OCI-LY3 (cell line): Measurements from ENCODE around the gene RAB31.

ENCODE experiments used
- H2AFZ ChIP-seq: fragments of 200-600, 300-600 bp; shearing (Covaris generic); 2 replicates; pipeline ENCODE4 v1.6.0; 2014; ENCODE audit warnings: antibody characterized with exemption, low read depth, low read length
- H3K27ac ChIP-seq: fragments of 200-600, 300-600 bp; sonication (generic); 2 replicates; pipeline ENCODE4 v1.5.1; 2014; ENCODE audit warnings: mild to moderate bottlenecking, low read length, moderate library complexity, mixed read lengths
- H3K27me3 ChIP-seq: fragments of 200-600, 300-600 bp; sonication (generic); 2 replicates; pipeline ENCODE4 v1.6.1; 2014; ENCODE audit warnings: low read depth, low read length, mixed read lengths
- H3K36me3 ChIP-seq: fragments of 200-600, 300-600 bp; sonication (generic); replicated peaks from 2 replicates; pipeline ENCODE3; 2014; ENCODE audit warnings: low read depth, low read length, mixed read lengths
- H3K4me1 ChIP-seq: fragments of 300-600, 200-600 bp; sonication (generic); 2 replicates; pipeline ENCODE4 v1.6.1; 2014; ENCODE audit warnings: low read length, mixed read lengths
- H3K4me2 ChIP-seq: fragments of 200-600, 300-600 bp; sonication (generic); 2 replicates; pipeline ENCODE4 v1.6.1; 2014; ENCODE audit warnings: low read length, mixed read lengths
- H3K4me3 ChIP-seq: fragments of 300-600, 200-600 bp; sonication (generic); 2 replicates; pipeline ENCODE4 v1.5.1; 2014; ENCODE audit warnings: antibody characterized with exemption, mild to moderate bottlenecking, low read length, moderate library complexity
- H3K79me2 ChIP-seq: fragments of 300-600, 200-600 bp; shearing (Covaris generic); 2 replicates; pipeline ENCODE4 v1.6.1; 2014; ENCODE audit warnings: mild to moderate bottlenecking, low read length, mixed read lengths
- H3K9ac ChIP-seq: fragments of 300-600, 200-600 bp; shearing (Covaris generic); 2 replicates; pipeline ENCODE4 v1.6.0; 2014; ENCODE audit warnings: mild to moderate bottlenecking, low read length, moderate library complexity
- H3K9me3 ChIP-seq: fragments of 200-600, 300-600 bp; shearing (Covaris generic); 2 replicates; pipeline ENCODE4 v1.6.1; 2014; ENCODE audit warnings: low read length, mixed read lengths; ENCODE audit not compliant: insufficient read depth
- H4K20me1 ChIP-seq: fragments of 200-600, 300-600 bp; sonication (generic); 2 replicates; pipeline ENCODE4 v1.6.1; 2016; ENCODE audit warnings: low read length, mixed read lengths; ENCODE audit not compliant: insufficient read depth
- EZH2phosphoT487 ChIP-seq: fragments of 200-600 bp; shearing (Covaris generic); IDR thresholded peaks from 2 replicates; pipeline ENCODE4 v1.6.1; 2018; ENCODE audit warnings: antibody characterized with exemption, mixed run types, low read depth
- TF ChIP-seq, protein P1 (sequence below): fragments of 200-600, 300-600 bp; sonication (generic); IDR thresholded peaks from 2 replicates; pipeline ENCODE4 v1.5.1; 2014; ENCODE audit warnings: antibody characterized with exemption, low read length, low read depth

The RAB31 gene

DNA sequence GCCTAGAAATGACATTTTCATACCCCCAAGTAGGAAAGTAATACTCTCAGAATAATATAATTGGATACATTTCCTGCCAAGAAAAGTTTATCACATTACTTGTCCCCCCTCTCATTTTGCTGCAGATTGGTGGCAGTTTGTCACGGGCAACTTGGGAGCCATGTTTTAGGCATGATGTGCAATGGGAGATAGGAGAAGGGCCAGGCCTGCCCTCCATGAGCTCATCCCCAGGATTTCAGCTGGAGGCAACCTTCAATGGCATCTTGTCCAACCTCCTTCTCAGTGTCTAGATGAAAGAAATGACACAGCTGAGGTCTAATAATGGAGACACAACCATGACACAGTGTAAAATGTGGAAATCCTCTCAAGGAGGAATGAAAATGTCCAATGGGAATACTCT, 11.4 kb upstream of the RAB31 start:
- H3K9ac ChIP-seq = no peak overlapping the region
- TF ChIP-seq EZH2phosphoT487 = no peak
- TF ChIP-seq, protein P1, sequence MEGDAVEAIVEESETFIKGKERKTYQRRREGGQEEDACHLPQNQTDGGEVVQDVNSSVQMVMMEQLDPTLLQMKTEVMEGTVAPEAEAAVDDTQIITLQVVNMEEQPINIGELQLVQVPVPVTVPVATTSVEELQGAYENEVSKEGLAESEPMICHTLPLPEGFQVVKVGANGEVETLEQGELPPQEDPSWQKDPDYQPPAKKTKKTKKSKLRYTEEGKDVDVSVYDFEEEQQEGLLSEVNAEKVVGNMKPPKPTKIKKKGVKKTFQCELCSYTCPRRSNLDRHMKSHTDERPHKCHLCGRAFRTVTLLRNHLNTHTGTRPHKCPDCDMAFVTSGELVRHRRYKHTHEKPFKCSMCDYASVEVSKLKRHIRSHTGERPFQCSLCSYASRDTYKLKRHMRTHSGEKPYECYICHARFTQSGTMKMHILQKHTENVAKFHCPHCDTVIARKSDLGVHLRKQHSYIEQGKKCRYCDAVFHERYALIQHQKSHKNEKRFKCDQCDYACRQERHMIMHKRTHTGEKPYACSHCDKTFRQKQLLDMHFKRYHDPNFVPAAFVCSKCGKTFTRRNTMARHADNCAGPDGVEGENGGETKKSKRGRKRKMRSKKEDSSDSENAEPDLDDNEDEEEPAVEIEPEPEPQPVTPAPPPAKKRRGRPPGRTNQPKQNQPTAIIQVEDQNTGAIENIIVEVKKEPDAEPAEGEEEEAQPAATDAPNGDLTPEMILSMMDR = no peak
- H3K27me3 ChIP-seq = no peaks in the 10 kb centered on the region
- H3K4me1 ChIP-seq = peaks cover 11% of the 10 kb centered on the region
- H3K79me2 ChIP-seq = no peaks in the 10 kb centered on the region
- no peaks in the 10 kb centered on the region for H3K9me3 ChIP-seq
- no peaks in the 10 kb centered on the region for H3K36me3 ChIP-seq
- no peak overlapping the region for H3K4me2 ChIP-seq
- H4K20me1 ChIP-seq = no peaks in the 10 kb centered on the region
- no peak overlapping the region for H2AFZ ChIP-seq
- no peak overlapping the region for H3K27ac ChIP-seq
- H3K4me3 ChIP-seq = no peak overlapping the region

DNA sequence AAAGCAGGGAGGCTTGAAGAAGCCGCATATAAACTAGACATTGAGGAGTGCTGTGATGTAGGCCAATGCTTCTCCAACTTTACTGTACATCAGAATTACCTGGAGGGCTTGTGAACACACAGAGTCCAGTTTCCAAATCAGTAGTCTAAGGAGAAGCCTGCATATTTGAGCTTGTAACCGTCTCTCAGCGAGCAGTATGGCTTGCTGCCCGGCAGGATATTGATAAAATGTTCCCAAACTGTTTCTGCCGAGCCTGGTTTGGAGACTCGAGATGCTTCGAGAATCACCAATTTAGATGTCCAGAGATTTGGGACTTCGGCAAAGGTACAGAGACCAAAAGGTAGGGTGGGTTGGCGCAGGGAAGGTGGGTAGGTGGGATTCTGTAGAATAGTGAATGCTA, 11.0 kb upstream of the RAB31 start:
- H3K9me3 ChIP-seq = no peaks in the 10 kb centered on the region
- no peaks in the 10 kb centered on the region for H3K79me2 ChIP-seq
- no peak overlapping the region for H3K4me3 ChIP-seq
- H4K20me1 ChIP-seq = no peaks in the 10 kb centered on the region
- no peak overlapping the region for H3K27ac ChIP-seq
- peaks cover 15% of the 10 kb centered on the region for H3K4me1 ChIP-seq
- H3K4me2 ChIP-seq = no peak overlapping the region
- TF ChIP-seq EZH2phosphoT487 = no peak
- TF ChIP-seq, protein P1 = no peak
- no peaks in the 10 kb centered on the region for H3K27me3 ChIP-seq
- H2AFZ ChIP-seq = no peak overlapping the region
- no peaks in the 10 kb centered on the region for H3K36me3 ChIP-seq
- no peak overlapping the region for H3K9ac ChIP-seq

DNA sequence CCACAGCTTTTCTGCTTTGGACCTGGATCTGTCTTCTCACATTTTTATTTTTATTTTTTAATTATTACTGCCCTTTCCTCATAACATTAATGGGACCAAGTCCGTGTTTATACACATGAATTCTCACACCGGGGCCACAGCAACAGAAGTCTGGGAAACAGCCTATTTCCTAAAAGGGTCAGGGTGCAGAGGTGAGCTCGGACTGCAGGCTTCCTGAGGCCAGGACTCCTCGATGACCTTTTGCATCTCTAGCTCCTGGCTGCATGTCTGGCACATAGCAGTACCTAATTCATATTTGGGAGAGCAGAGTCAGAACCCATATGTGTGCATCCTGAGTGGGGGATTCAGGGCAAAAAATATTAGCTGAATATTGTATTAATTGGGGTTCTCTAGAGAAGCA, 9.6 kb upstream of the RAB31 start:
- Histone ChIP-seq H4K20me1 (no peaks in the 10 kb centered on the region), H3K79me2 (no peaks in the 10 kb centered on the region), H3K9ac (no peak overlapping the region), H3K27ac (no peak overlapping the region), H2AFZ (no peak overlapping the region), H3K4me1 (peaks cover 17% of the 10 kb centered on the region), H3K4me3 (no peak overlapping the region), H3K27me3 (peaks cover under 1% of the 10 kb centered on the region; the same call in 1 of the 2 replicates), H3K9me3 (no peaks in the 10 kb centered on the region), H3K4me2 (no peak overlapping the region), H3K36me3 (no peaks in the 10 kb centered on the region)
- no peak for TF ChIP-seq EZH2phosphoT487
- TF ChIP-seq, protein P1 = no peak

DNA sequence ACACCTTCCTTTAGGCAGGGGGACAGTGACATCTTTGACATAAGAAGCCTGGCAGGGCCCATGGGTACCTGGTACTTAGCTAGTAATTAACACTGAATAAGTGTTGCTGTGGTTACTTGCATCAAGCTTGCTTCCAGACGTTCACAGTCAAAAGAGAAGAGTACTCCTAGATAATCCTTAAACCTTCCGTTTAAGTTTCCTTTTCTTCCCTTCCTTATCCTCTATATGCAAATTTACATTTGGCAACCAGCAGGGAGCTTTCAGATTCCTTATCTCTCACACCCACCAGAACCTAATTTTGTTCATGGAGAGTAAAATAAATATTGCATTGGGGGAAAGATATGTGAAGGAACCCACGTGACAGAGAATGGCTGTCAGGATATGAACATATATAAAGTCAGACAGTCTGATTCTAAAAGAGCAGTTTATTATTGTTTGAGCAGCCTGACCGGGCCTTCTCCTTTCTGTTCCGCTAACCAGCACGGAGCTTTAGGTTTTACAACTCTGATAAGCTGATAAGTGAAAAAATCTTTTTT, 7.8 kb upstream of the RAB31 start:
- TF ChIP-seq, protein P1 = no peak
- TF ChIP-seq EZH2phosphoT487 = no peak
- H3K36me3 ChIP-seq = no peaks in the 10 kb centered on the region
- no peak overlapping the region for H2AFZ ChIP-seq
- H3K27ac ChIP-seq = no peak overlapping the region
- peaks cover 27% of the 10 kb centered on the region for H3K4me1 ChIP-seq
- H3K4me3 ChIP-seq = no peak overlapping the region
- H3K9ac ChIP-seq = no peak overlapping the region
- no peaks in the 10 kb centered on the region for H4K20me1 ChIP-seq
- peaks cover 12% of the 10 kb centered on the region for H3K27me3 ChIP-seq
- H3K79me2 ChIP-seq = no peaks in the 10 kb centered on the region
- no peaks in the 10 kb centered on the region for H3K9me3 ChIP-seq
- H3K4me2 ChIP-seq = no peak overlapping the region
